AG09319 (cell line): ENCODE data around the gene MESP2.

ENCODE experiments used
- DNase-seq: peaks from one replicate; pipeline ENCODE4 v3.0.0-alpha.2; 2010; ENCODE audit warnings: low read depth; ENCODE audit errors: extremely low read depth
- CTCF ChIP-seq: IDR thresholded peaks from 2 replicates; pipeline ENCODE4 v1.5.1; 2011; ENCODE audit warnings: low read depth, mild to moderate bottlenecking, inconsistent platforms, low read length, moderate library complexity

Gene MESP2

GRCh38 chr15:89756897-89757296 lies 19.2 kb upstream of the MESP2 start:
- no peak for TF ChIP-seq CTCF
- DNase-seq: no peak

GRCh38 chr15:89758283-89758682 lies 17.8 kb upstream of the MESP2 start:
- no peak for TF ChIP-seq CTCF
- no peak for DNase-seq

GRCh38 chr15:89758981-89759380 lies 17.2 kb upstream of the MESP2 start:
- no peak for TF ChIP-seq CTCF
- no peak for DNase-seq

GRCh38 chr15:89759835-89760234 lies 16.3 kb upstream of the MESP2 start:
- TF ChIP-seq CTCF: no peak
- DNase-seq: no peak

GRCh38 chr15:89760303-89761008 lies 15.7 kb upstream of the MESP2 start:
- DNase-seq: no peak
- peak; percentile 99 for TF ChIP-seq CTCF

GRCh38 chr15:89761009-89761831 lies 14.9 kb upstream of the MESP2 start:
- no peak for TF ChIP-seq CTCF
- DNase-seq: no peak

GRCh38 chr15:89761929-89762328 lies 14.2 kb upstream of the MESP2 start:
- no peak for TF ChIP-seq CTCF
- no peak for DNase-seq
